WTC11 (cell line): ENCODE data around the gene TPST2. TPM values are rescaled to one million over a fixed set of nuclear protein-coding genes. Genes with fewer than 3 reads are reported as not detected.

ENCODE experiments used
- ATAC-seq: fragments of 200-7000 bp; cut with Tn5 transposase; 2 replicates; pipeline ENCODE4 v1.10.0; 2021; ENCODE audit warnings: mild to moderate bottlenecking, moderate library complexity
- CTCF ChIA-PET: fragments of 300-600 bp; sonication (Branson Sonifier 250); formaldehyde crosslinking; loops from one replicate; lab custom pipeline; 2021; ENCODE audit warnings: antibody characterized with exemption; lab: Charles Lee
- POLR2A ChIA-PET: fragments of 350-600 bp; sonication (Branson Sonifier 250); formaldehyde crosslinking; loops from one replicate; lab custom pipeline; 2021; ENCODE audit warnings: antibody characterized with exemption; lab: Charles Lee
- DNase-seq: peaks from one replicate; pipeline ENCODE4 v3.0.0; 2021; ENCODE audit warnings: low spot score
- H3K27ac Mint-ChIP-seq: 2 replicates; pipeline ENCODE4 v1.8.0; 2021; ENCODE audit warnings: mixed read lengths
- H3K27me3 Mint-ChIP-seq: 2 replicates; pipeline ENCODE4 v1.8.0; 2021; ENCODE audit warnings: low read depth, mild to moderate bottlenecking, moderate library complexity, mixed read lengths
- H3K36me3 Mint-ChIP-seq: 2 replicates; pipeline ENCODE4 v1.8.0; 2021; ENCODE audit warnings: mixed read lengths
- H3K4me1 Mint-ChIP-seq: 2 replicates; pipeline ENCODE4 v1.8.0; 2022; ENCODE audit warnings: mixed read lengths
- H3K4me3 Mint-ChIP-seq: 2 replicates; pipeline ENCODE4 v1.8.0; 2021; ENCODE audit warnings: mild to moderate bottlenecking, moderate library complexity, mixed read lengths
- H3K9me3 Mint-ChIP-seq: 2 replicates; pipeline ENCODE4 v1.8.0; 2021; ENCODE audit warnings: mixed read lengths
- CBFB ChIP-seq: sonication (generic); formaldehyde crosslinking; IDR thresholded peaks from 2 replicates; pipeline ENCODE4 v1.8.1; 2022; ENCODE audit warnings: mild to moderate bottlenecking, low read depth, missing genetic modification reagents
- CREM ChIP-seq: sonication (generic); formaldehyde crosslinking; IDR thresholded peaks from 2 replicates; pipeline ENCODE4 v1.8.1; 2022; ENCODE audit warnings: mild to moderate bottlenecking, missing genetic modification reagents, moderate library complexity
- FOXP1 ChIP-seq: sonication (generic); formaldehyde crosslinking; IDR thresholded peaks from 2 replicates; pipeline ENCODE4 v1.8.0; 2022; ENCODE audit warnings: missing genetic modification reagents, mild to moderate bottlenecking, moderate library complexity, borderline replicate concordance
- GTF2I ChIP-seq: fragments of 250-450 bp; sonication (Bioruptor Pico); conservative IDR thresholded peaks from 2 replicates; pipeline ENCODE4 v1.4.0; 2021; ENCODE audit warnings: mild to moderate bottlenecking
- HMGA2 ChIP-seq: fragments of 250-450 bp; sonication (Bioruptor Pico); IDR thresholded peaks from 2 replicates; pipeline ENCODE4 v1.4.0; 2021; ENCODE audit warnings: mild to moderate bottlenecking, moderate library complexity
- HMGXB4 ChIP-seq: sonication (generic); formaldehyde crosslinking; IDR thresholded peaks from 2 replicates; pipeline ENCODE4 v1.8.1; 2023; ENCODE audit warnings: mild to moderate bottlenecking, moderate library complexity, missing genetic modification reagents
- IRF2 ChIP-seq: sonication (generic); formaldehyde crosslinking; IDR thresholded peaks from 2 replicates; pipeline ENCODE4 v1.8.0; 2022; ENCODE audit warnings: low read depth, missing genetic modification reagents, borderline replicate concordance
- NFATC4 ChIP-seq: fragments of 250-450 bp; sonication (Bioruptor Pico); IDR thresholded peaks from 2 replicates; pipeline ENCODE4 v1.9.0; 2021; ENCODE audit warnings: mild to moderate bottlenecking
- NR3C1 ChIP-seq: sonication (generic); formaldehyde crosslinking; conservative IDR thresholded peaks from 2 replicates; pipeline ENCODE4 v1.8.1; 2023; ENCODE audit warnings: low read depth, mild to moderate bottlenecking, missing genetic modification reagents
- USF1 ChIP-seq: sonication (generic); formaldehyde crosslinking; IDR thresholded peaks from 2 replicates; pipeline ENCODE4 v1.8.0; 2022; ENCODE audit warnings: mild to moderate bottlenecking, missing genetic modification reagents
- ZBTB43 ChIP-seq: sonication (generic); formaldehyde crosslinking; IDR thresholded peaks from 2 replicates; pipeline ENCODE4 v1.8.1; 2023; ENCODE audit warnings: mild to moderate bottlenecking, missing genetic modification reagents
- ZNF416 ChIP-seq: fragments of 250-450 bp; sonication (Bioruptor Pico); IDR thresholded peaks from 2 replicates; pipeline ENCODE4 v1.9.0; 2021; ENCODE audit warnings: mild to moderate bottlenecking, inconsistent platforms
- total RNA-seq: library from RNA; stranded (reverse); gene quantifications from 3 replicates; pipeline ENCODE4 v1.2.3, GENCODE V29; 2021
- TF ChIP-seq, protein P1 (sequence below): sonication (generic); formaldehyde crosslinking; IDR thresholded peaks from 2 replicates; pipeline ENCODE4 v1.8.0; 2022; ENCODE audit warnings: mild to moderate bottlenecking, missing genetic modification reagents
- TF ChIP-seq, protein P2 (sequence below): fragments of 250-450 bp; sonication (Bioruptor Pico); IDR thresholded peaks from 2 replicates; pipeline ENCODE4 v1.9.0; 2021; ENCODE audit warnings: mild to moderate bottlenecking
- TF ChIP-seq, protein P3 (sequence below): sonication (generic); formaldehyde crosslinking; IDR thresholded peaks from 2 replicates; pipeline ENCODE4 v1.8.1; 2022; ENCODE audit warnings: low read depth, missing genetic modification reagents, borderline replicate concordance

Gene TPST2
- total RNA-seq, 1 experiment from 2014 or later = 84.2 TPM

GRCh38 chr22:26561756-26562417 is 28.0 kb downstream of the TPST2 start (continued):
- TF ChIP-seq, protein P1, sequence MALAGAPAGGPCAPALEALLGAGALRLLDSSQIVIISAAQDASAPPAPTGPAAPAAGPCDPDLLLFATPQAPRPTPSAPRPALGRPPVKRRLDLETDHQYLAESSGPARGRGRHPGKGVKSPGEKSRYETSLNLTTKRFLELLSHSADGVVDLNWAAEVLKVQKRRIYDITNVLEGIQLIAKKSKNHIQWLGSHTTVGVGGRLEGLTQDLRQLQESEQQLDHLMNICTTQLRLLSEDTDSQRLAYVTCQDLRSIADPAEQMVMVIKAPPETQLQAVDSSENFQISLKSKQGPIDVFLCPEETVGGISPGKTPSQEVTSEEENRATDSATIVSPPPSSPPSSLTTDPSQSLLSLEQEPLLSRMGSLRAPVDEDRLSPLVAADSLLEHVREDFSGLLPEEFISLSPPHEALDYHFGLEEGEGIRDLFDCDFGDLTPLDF (CRISPR knock-in tag) = no peak
- TF ChIP-seq USF1 (no peak), GTF2I (no peak; the same call in 1 of the 2 replicates), FOXP1 (no peak), ZBTB43 (no peak)
- TF ChIP-seq, protein P2, sequence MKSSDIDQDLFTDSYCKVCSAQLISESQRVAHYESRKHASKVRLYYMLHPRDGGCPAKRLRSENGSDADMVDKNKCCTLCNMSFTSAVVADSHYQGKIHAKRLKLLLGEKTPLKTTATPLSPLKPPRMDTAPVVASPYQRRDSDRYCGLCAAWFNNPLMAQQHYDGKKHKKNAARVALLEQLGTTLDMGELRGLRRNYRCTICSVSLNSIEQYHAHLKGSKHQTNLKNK (CRISPR knock-in tag) = no peak

DNA sequence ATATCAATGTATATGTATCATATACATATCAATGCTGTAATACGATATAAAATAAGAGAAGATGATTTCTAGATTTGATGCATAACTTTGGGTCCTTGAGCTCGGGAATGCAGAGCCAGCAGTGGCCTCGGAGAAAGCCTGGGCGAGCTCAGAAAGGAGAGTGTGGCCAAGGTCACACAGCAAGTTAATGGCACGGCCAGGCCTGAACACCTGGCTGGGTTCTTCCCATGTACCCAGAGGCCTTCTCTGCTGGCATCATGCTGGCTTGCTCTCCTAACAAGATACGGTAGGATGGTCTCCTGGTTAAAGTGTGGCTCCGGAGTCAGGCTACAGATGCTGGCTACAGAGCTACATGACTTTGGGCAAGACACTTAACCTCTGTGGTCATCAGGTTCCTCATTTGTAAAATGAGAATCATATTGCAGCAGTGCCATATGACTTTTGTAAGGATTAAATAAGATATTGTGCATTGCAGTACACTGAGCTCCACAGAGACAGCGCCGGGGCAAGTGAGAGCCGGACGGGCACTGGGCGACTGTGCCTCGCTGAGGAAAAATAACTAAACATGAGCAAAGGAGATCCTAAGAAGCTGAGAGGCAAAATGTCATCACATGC is 29.9 kb downstream of the TPST2 start:
- Mint-ChIP-seq H3K4me3 (no peak overlapping the region), H3K9me3 (no peaks in the 10 kb centered on the region), H3K27me3 (no peaks in the 10 kb centered on the region; the same call in 1 of the 2 replicates), H3K27ac (peak overlapping the region; percentile 70), H3K4me1 (peaks cover 84% of the 10 kb centered on the region), H3K36me3 (0 out of 2 replicates have a peak, but pooled peaks cover 3% of the 10 kb centered on the region)
- no peak for DNase-seq
- ChIA-PET POLR2A (interaction anchor here (0.6 kb wide), 1 partner anchor 97 kb away, joined by 4 read pairs; the partner anchor contains the start of gene MIAT), CTCF (interaction anchor here (1.0 to 1.3 kb wide), 3 partner anchors 9 to 106 kb away, joined by 3 to 4 read pairs (median 3); partner anchors contain the start of gene MIAT)
- TF ChIP-seq ZNF416 (CRISPR knock-in tag) = no peak
- TF ChIP-seq FOXP1 = no peak
- TF ChIP-seq NFATC4 (CRISPR knock-in tag) = no peak
- TF ChIP-seq, protein P3, sequence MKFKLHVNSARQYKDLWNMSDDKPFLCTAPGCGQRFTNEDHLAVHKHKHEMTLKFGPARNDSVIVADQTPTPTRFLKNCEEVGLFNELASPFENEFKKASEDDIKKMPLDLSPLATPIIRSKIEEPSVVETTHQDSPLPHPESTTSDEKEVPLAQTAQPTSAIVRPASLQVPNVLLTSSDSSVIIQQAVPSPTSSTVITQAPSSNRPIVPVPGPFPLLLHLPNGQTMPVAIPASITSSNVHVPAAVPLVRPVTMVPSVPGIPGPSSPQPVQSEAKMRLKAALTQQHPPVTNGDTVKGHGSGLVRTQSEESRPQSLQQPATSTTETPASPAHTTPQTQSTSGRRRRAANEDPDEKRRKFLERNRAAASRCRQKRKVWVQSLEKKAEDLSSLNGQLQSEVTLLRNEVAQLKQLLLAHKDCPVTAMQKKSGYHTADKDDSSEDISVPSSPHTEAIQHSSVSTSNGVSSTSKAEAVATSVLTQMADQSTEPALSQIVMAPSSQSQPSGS (CRISPR knock-in tag) = no peak
- no peak for TF ChIP-seq CREM
- no peak for TF ChIP-seq IRF2 (CRISPR knock-in tag)
- TF ChIP-seq, protein P1 (CRISPR knock-in tag) = no peak
- no peak for TF ChIP-seq ZBTB43
- no peak for TF ChIP-seq HMGA2
- TF ChIP-seq CBFB (CRISPR knock-in tag) = no peak
- no peak for TF ChIP-seq HMGXB4 (CRISPR knock-in tag)
- TF ChIP-seq NR3C1 = no peak
- no peak for ATAC-seq
